ENCODE data around the gene ITSN2.

ITSN2 gene

DNA sequence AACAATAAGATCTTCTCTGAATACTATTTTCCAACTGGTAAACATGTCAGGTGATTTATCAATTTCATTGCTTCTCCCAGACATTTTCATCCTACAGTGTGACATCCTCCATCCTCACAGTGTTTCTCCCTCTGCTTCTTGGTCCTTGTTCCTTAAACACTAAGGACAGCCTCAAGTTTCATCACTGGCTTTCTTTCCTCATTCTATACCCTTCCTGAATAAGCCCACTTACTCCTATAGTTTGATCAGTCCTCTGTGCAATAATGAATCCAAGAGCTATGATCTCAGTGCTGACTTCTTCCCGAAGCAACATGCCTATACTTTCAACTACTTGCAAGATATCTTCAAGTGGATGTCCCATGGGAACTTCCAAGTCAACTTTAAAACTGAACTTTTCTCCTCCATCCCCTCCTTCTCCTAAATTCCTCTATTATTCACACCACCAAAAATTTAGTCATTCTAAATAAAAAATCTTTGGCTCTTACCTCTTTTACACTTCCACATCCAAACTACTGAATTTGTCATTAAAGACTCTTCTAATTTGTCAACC lies 97.8 kb downstream of the ITSN2 start:
- no peak for DNase-seq

DNA sequence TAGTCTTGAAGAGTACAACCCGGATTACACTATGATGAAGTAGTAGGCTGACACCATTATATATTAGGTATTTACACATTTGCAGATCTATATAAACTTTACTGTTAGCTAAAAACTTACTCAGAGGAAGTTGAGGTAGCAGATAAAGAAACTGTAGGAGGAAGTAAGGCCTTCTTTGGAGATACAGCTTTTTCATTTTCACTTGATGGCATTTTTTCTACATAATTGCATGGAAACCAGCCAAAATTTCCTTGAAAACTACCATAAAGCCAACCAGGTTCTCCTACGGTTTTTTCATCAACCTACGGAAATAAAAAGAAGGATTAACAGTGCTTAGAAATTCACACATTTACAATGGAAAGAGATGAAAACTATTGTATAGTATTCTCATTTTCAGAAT lies 98.9 kb downstream of the ITSN2 start:
- DNase-seq = no peak

DNA sequence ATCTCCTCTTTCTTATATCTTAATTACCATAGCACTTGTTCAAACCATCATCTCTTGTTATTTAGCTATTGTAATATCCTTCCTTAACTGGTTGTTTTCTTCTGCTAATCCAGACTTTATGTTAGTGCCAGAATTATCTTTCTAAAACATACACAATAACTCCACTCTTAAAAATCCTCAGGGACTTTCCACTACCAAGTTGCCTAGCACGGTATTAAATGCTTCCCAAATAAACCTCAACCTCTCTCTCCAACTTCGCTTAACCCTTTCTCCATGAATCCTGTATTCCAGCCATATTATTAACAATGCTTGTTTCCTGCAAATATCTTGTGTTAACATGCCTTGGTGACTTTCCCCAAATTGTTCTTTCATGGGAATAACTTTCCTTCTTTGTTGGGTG lies 101.0 kb downstream of the ITSN2 start:
- DNase-seq = no peak

DNA sequence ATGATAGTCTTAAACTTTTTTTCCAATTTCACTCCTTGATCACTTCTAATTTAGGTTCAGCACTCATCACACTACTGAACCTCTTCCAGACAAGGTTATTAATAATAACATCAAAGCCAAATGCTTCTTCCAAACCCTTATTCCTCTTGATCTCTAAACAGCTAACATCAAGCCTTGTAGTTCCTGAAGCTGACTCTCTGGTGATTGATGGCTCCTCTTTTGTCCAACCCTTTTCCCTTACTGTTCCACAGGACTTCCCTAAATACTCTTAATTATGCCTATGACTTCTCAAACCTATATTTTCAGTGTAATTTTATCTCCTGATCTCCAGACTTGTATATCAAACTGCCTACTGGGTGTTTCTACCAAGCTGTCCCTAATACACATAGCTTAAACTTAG lies 101.6 kb downstream of the ITSN2 start:
- DNase-seq = no peak

DNA sequence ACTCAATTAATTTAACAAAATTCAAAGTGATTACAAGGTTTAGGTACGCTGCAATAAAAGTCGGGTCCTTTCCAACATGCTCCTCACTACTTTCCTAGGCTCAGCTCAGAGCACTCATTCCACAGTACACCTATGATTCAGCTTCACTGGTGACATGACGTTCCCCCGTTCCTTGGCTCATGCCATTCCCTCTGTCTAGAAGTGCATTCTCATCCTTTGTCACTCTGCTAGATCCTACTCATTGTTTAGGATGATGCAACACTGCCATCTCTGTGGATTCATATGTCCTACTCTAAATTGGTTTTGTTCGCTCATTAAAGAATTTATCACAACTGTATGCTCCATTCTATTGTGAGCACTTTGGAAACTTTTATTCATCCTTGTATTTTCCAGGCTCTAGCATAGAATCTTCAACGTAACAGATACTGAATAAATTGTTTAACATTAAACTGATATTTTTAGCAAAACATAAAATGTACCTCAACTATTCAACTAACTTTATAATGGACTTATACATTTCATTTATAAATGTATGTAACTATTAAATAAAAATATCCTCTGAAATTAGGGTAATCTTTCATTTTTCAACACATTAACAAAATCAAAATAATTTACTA lies 106.9 kb downstream of the ITSN2 start:
- DNase-seq = no peak

DNA sequence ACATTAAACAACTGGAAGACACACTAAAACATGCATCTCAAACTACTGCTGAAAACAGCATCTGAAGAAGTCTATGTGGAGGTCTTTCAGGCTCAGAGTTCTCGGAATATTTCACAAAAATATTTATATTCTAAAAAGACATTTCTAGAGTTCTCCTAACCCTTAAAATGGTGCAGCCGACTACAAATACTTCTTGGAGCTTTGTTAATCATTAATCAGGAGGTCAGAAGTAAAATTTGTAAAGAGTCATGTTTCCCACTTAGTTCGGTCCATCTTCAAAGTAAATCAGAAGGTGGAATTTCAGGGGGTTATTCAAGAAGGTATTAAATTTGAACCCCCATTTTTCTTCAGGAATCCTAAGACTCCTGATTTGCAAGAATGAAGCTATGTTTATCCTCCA lies 112.7 kb downstream of the ITSN2 start:
- no peak for DNase-seq

DNA sequence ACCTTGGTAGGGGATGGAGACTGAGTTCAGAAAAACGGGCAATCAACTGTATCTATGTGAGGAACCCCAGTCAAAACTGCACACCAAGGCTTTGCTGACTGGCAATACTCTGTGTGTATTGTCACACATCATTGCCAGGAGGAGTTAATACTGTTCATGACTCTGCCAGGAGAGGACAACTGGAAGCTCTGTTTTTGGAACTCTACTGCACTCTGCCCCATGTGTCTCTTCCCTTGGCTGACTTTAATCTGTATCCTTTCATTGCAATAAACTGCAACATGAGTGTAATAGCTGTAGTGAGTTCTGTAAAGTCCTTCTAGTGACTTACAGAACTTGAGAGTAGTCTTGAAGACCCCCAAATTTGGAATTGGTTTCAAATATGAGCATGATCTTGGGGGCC lies 113.2 kb downstream of the ITSN2 start:
- DNase-seq = no peak

DNA sequence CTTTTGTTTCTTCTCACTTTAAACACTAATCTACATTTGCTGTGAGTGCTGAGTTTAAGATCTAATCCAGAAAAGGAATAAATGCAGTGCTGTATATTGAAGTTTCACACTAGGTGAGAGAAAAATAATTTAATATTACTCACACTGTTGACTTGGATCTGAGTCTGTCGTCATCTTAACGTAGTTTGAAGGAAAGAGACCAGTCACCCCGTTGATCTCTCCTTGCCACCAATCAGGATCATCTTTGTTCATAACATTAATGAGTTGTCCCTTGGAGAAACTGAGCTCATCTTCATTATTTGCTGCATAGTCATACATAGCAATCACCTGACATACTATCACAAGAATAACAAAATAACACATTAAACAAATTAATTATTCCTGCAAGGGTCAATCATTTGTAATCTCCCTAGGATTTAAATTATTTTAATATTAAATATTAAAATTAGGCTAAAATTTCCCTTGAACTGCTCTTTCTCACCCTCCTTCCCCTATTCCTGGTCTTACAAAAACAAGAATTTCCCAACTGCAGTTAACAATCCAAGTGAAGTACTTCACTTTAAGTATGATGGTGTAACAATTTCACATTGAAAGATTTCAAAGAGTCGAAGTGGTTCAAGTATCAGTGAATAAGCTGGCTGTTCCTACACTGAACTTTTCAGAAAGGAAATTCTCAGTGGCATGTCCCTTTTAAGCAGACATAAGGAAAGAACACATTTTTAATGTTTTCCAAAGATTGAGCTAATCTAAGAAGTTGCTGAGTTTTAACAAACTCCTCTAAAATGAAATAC lies 114.2 kb downstream of the ITSN2 start:
- no peak for DNase-seq

DNA sequence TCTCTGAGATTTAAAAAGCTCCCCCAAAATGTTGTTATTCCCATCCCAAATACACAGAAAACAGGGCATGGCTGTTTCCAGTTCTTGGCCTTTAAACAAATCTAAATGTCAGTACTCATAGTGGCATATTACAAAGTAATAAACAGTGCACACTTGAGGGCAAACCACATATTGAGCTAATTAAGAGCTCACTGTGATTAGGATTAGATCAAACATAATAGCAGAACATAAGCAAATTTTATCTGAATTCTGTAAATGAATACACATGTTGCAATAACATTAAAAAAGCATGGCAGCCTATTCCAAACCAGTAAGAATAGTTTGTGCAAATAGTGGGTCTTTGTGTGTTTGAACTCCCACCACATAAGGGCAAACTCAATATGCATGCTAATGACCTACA lies 118.8 kb downstream of the ITSN2 start:
- DNase-seq = no peak

DNA sequence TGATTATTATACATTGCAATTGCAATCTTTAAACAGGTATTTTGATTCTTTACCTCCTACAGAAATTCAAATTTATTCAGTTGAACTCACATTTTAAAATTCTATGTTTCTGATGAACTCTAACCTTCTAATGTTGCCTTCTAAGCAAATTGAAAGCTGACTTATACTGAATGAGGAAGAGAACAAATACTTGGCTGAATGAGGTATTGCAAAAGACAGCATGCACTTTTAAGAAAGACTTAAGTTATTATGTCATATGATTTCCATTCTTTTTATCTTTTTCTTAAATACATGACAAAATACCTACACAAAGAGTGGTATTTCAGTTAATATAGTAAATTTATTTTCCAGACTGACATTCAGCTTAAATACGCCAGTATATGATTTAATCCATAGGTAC lies 120.8 kb downstream of the ITSN2 start:
- no peak for DNase-seq

DNA sequence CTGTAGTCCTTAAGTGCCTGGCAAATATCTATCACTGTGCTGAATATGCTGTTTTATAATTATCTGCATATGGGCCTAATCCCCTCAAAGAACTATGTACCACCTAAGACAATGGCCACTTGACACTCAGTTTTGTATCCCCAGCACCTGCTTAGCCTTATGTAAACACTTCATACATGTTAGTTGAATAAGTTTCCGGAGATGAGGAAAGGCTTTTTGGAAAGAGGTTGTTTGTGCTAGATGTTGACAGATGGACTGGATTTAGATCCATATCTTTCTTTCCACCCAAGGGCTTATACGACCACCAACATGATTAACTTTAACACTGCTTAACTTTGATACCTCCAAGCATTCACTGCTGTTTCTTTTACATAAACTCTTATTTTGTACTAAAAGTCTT lies 122.2 kb downstream of the ITSN2 start:
- DNase-seq = peak; percentile 9

DNA sequence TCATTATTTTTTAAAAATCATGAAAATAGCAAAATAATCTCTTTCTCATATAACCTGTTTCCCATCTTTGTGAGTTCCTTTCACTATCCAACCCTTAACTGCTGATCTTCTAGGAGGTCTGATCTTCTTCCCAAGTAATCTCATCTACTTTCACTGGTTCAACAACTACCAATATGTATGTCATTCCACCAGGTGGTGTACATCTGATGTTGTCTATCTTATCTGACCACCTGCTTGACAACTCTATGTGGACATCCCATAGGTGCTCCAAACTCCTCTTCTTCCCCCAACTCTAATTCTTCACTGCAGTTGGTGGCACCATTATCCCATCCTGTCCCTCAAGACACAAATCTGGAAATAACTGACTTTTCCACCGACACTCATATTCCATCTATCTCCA lies 123.0 kb downstream of the ITSN2 start:
- no peak for DNase-seq

DNA sequence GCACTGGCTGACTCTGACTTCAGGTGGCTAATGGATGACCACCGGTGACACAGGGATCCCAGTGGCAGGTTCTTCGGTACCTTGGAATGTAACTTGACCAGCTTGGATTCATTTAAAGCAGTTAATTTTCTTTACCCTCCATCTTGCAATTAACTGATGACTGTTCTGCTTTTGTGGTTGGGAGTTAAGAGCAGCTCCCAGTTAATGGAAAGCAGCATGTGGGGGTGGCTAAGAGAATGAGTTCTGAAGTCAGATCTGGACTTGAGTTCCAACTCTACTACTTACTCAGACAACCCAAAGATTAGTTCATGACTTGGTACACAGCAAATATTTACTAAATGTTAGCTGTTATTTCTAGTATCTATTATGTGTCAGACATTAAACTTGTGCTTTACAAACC lies 127.0 kb downstream of the ITSN2 start:
- DNase-seq = no peak

DNA sequence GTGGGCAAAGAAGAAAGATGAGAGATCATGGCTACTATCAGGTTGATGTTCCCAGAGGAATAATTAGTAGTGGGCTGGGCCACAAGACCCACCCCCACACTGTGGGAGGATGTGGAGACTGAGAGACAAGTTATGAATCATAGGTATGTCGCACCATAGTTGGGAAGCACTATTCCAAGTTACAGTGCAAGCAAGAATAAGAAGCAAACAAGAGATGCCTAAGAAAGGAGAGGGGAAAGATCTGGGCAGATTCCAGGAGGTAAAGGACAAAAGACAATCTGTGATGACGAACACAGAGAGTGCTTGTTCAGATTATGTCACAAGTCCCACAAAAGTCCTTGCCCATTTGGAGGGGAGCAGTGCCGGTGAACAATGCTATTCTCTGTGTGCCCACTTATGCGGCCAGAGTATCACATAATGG lies 128.9 kb downstream of the ITSN2 start:
- no peak for DNase-seq

DNA sequence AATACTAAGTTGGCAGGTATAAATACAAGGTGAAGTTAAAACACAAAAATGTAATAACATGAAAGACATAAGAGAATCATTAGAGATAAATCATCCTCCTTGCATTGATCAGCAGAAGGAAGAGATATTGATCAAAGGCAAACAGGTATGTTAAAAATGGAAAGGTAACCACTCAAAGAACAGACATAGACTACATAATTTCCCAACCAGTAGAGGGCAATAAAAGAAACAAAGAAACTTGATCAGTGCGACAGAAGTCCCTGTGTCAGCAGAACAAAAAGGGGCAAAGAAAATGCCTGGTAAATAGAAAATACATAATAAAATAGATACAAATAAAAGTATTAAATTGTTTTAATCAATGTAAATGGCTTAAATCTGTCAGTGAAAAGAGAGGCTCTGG lies 131.9 kb downstream of the ITSN2 start:
- DNase-seq = peak; percentile 15

DNA sequence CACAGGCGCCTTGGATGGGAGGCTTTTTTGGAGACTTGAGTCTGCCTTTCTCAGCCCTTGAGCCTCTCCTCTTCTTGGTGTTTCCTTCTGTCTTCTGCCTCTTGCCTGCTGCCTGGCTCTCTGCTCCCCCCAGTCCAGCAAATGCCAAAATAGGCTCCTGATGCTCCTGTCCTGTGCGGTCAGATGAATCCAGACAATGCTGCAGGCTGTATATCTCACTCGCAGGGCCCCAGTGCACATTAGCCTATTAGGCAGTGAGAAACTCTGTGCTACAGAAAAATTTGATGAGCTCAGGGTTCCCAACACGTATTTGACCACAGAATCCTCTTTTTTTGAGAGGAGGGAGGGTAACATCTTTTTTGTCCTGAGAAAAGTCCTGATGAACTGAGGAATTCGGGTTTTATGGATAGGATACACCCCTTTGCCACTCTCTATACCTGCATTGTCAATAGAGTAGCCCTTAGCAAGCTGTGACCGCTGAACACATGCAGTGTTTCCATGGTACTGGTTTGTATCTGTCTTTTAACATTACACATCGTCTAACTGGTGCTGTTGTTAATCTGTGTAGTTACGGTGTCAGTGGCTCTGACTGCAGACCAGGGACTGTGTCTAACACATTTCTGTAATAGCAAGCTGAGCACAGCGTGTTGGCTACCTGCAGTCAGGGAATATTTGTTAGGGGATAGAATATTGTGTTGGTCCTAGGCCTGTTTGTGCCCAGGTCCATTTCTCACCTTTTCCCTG lies 134.7 kb downstream of the ITSN2 start:
- DNase-seq = no peak

DNA sequence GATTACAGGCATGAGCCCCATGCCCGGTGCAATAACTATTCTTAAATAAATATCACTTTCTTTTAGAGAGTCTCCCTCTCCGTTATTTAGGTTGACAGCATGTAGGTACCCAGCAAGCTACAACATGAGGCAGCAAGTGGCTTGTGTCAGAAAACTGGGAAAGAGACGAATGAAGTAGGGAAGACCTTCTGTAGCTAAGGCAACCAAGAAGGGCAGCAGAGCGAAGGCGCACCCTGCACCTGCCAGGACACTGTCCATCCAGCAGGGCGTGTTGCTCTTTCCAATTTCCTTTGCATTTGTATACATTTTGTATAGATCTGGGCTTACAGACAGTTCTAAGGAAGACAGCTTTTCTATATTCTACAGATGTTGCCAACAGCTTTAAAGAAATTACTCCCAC lies 137.4 kb downstream of the ITSN2 start:
- no peak for DNase-seq

DNA sequence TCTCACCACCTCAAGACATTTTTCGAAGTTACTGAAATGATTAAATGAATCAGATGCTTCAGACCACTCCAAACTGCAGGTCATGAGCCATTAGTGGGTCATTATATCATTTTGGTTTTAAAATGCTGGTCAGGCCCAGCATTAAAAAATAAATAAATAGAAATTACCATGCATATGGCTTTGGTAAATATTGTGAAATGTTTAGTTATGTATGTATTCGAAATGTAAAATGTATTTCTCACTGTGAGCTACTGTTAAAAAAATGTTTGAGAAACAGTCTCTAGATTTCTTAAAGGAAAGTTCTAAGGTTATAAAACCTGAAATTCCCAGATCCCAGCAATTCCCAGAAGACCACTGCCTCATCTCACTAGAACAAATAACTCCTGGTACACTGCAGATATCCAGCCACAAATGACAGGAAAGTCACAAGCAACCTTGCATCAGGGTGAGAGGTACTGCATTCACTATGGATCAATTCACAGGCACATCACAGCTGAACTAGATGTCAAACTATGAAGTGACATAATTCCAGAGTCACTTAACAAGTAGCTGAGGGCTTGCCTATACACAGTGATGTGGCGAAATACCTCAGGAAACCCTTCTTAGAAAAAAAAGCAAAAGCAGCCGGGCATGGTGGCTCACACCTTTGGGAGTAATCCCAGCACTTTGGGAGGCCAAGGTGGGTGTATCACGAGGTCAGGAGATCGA lies 138.8 kb downstream of the ITSN2 start:
- no peak for DNase-seq

DNA sequence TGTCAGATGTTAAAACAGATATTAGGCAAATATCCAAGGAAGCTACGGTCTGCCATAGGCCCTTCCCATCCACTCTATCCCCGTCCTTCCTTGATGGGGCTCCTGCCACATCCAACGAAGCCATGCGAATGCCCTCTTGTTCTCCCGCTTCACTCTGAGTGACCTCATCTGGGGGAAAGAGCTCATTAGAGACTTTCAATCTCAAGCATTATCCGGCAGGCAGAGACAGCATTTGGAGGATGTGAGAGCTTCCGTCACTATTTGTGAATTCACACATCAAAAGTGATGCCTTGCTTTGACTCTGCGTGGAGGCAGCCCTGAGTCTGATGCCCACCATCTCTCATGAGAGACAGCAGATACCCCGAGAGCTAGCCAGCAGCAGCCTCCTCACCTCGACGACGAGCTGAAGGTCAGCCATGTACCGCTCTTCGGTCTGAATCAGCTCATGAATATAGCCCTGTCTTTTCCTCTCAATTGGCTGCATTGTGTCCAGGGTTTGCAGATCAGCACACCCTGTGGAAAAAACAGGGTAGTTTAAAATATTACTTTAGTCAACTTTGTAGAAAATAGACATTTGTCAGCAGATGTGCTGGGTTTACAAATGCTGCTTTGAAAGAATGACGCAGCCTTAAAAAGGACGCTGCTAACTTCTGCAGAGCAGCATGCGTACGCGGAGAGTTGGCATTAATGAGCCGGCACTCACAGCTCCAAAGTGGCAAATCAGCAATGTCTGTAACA lies 139.6 kb downstream of the ITSN2 start:
- DNase-seq = no peak

DNA sequence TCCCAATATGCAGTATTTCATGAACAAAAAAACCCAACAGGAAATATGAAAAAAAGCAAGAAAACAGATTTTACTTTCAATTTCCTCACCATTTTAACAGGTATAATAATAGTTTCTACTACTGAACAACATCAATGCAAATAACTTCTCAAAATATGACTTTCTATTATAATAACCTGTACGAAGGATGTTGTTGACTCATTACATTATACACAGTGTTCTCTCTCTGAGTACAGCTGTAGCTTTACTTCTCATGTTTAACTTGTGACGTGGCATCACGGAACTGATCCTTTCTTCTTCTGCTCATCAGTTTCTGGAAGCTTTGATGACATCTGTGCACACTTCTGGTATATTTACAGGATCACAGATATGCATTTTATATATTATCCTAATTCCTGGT lies 145.5 kb downstream of the ITSN2 start:
- DNase-seq = no peak

DNA sequence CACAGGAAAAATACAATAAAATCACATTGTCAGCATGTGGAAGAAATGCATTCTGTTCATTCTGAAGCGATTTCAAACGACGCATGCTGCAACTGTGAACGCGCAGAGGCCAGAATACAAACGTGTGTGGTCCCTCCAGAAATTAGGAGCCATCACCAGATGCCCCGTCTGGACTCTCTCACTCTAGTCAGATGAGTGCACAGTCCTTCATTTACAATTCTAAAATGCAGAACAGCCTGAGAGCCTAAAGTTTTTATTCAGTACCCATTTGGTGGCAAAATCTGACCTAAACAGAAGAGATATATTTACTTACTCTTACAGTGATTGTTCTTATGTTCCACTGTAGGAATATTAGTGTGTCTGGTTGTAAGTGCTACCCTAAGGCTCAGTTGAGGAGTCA lies 148.9 kb downstream of the ITSN2 start:
- DNase-seq = no peak

DNA sequence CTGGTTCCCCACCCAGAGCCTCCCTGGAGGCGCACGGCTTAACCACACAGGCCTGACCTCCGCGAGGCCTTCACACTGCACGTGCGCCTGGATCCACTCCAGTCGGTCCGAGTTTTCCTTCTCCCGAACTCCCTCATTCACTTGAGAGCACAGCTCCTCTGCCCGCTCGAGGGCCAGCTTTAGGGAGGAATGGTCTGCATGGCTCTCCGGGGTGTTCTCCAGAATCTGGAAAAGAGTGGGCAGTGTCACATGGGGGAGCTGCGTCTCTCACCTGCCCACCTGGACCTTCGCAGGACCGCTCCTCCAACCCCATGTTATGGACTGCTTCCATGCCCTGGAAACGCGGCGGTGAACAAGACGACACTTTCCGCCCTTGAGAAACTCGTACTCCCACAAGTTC lies 149.6 kb downstream of the ITSN2 start:
- no peak for DNase-seq

DNA sequence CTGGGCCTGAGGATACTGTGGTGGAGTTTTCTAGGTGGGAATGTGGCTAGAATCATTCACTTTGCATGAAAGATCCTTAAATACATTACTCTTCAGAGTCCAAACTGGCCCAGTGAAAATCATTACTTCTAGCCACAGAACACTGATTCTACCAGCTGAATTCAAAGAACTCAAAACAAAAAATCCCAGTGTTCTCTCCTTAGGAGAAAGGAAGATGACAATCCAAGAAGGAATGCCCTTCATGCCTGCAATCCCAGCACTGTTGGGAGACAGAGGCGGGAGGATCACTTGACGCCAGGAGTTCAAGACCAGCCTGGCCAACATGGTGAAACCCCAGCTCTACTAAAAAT lies 150.3 kb downstream of the ITSN2 start:
- DNase-seq = no peak
